HG03460 (cell line): Measurements from ENCODE around the gene DDX4.
"Not testable (repeated sequence)": the region's sequence is repeated elsewhere in the genome, so short reads cannot be mapped to it uniquely, and the experiment has no call there.

Experiments used
- ATAC-seq: cut with Tn5 transposase; IDR thresholded peaks from one replicate; pipeline ENCODE4 v1.9.1; 2021; ENCODE audit not compliant: unreplicated experiment

DDX4 gene

DNA sequence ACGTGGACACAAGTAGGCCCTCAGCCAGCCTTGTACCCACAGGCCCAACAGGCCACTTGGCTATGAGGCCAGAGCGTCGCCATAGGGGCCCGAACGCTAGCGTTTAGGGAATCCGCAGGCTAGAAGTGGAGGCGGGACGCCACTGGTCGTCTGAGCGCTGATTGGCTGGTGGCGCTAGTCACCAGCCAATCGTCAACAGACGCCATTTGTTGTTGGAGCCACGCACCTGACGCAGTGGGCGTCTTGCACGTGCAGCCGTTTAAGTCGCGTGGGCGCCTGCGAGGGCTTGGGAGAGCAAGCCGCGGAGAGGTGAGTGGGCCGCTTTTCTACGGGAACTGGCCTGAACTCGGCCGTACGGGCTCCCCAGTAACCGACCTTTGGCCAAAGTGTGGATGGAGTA, at the start of gene DDX4:
Gene DDX4, plus strand, starts transcription at position 269 of the 400 bp plus-strand sequence. CDS start 903 bp downstream, outside the sequence.
- ATAC-seq = no peak

DNA sequence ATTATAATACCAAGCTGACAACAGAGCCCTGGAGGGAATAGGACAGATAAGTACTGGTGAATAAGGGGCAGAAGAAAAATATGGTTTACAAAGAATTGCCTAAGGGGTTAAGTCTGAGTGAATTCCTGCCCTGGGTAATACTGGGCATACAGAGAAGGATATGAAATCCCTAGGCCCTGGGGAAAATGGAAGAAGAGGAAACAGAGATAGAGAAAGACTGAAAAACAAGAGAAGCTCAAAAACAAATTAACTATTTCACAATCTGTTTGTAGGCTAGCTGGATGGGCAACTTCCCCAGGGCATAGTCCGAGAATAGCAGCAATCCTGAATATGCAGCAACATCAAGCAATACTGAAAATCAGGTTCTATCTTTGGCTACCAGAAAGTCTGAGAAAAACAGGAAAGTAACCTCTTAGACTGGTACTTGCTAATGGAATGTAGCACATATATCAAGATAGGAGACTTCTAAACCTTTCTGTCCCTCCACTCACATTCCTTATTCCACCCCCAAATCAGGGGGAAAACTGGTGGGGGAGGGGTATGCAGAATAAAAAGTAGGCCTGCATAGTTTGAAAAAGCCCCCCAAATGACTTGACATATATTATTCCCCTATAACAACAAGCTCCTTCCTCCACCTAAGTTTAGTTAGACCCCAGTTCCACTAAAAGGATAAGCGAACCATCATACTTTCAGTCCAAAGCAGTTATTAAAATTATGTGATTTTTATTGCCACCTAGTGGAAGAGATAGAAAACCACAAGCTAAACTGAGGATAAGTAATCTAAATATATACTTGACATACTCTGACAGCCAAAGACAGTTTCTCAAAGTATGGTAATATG, 46.4 kb upstream of the DDX4 start:
- ATAC-seq = no peak

DNA sequence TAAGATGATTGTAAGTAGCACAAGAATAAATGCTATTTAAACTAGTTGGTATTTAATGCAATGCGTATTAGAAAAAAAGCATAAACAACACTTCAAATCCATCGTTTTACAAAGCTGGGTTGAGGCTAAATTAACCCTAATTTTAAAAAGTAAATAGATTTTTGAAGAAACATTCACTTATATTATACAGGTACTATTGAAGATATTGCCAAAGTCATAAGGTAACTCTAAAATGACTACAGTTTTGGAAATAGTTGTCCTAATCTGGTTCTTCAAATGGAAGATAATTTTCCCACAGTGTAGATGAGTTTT, 45.8 kb upstream of the DDX4 start:
- ATAC-seq = no peak

DNA sequence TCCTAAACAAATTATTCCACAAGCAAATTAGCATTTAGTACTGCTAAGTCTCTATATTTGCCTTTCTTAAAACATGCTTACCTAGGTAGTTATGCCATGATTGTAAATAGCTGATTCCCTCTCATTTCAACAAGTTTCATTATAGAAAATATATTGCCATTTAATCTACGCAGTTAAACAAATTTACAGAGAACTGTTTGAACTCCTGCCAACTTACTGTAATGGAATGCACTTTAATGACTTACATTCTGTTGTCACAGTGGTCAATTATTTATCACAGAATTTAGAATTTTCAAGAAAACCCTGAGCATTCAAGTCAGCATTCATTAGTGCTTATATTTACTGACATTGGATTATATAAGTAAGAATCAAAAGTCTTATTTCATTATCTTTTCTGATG, 45.4 kb upstream of the DDX4 start:
- ATAC-seq = no peak

DNA sequence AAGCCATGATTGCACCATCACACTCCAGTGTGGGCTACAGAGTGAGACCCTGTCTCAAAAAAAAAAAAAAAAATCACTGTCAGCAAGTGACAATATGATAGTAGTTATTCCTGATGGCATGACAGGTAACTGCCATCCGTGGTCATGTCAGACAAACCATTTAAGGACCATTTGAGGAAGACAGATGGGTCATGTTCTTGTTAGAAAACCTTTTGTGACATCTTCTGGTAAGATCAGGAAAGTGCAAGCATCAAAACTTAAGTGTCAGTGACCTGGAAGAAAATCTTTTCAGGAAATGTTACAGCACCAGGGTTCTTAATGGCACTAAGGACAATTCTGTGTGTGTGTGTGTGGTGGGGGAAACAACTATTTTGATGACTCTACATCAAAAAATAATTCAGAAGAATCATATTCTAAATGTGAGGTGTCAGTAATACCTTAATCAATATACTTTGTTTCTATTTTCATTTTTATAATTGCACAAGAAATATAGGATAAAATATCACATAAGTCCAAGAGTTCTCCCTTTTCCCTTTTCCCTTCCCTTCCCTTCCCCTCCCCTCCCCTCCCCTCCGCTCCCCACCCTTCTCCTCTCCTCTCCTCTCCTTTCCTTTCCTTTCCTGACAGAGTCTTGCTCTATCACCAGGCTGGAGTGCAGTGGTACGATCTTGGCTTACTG, 43.6 kb upstream of the DDX4 start:
- ATAC-seq = no peak

DNA sequence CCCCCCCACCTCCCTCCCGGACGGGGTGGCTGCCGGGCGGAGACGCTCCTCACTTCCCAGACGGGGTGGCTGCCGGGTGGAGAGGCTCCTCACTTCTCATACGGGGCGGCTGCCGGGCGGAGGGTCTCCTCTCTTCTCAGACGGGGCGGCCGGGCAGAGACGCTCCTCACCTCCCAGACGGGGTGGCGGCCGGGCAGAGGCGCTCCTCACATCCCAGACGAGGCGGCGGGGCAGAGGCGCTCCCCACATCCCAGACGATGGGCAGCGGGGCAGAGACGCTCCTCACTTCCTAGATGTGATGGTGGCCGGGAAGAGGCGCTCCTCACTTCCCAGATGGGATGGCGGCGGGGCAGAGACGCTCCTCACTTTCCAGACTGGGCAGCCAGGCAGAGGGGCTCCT, 41.2 kb upstream of the DDX4 start:
- ATAC-seq = not testable (repeated sequence)

DNA sequence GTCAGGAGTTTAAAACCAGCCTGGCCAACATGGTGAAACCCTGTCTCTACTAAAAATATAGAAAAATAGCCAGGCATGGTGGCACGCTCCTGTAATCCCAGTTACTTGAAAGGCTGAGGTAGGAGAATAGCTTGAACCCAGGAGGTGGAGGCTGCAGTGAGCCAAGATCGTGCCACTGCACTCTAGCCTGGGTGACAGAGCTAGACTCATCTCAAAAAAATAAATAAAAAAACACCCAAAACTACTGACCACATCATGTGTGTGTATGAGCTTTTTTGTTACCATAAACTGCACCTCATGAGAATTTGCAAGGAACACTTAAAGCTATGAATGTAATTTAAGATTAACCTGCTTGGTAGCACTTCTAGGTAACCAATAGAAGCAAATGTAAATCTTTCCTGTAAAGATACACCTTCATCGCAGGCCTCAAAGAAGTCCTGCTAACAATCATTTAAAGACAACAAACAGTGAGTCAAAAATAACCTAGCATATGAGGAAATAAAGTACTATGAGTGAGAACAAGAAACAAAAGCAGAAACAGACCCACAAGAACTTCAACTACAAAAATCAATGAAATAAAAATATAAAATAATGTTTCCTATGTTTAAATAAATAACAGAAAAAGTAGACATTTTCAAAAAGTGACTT, 38.7 kb upstream of the DDX4 start:
- ATAC-seq = peak; percentile 52

DNA sequence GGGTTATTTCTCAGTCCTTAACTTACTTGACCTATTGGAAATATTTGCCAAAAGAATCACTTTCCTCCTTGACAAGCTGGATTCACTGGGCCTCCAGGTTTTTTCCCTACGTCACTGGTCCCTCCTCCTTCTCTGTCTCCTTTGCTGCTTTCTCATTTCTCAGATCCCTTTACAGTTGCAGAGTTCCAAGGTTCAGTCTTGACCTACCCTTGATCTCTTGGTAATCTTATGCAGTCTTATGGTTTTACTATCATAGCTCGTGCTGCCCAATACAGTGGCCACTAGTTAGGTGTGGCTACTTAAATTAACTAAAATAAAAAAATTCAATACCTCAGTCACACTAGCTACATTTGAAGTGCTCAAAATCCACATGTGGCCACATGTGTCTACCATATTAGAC, 37.1 kb upstream of the DDX4 start:
- no peak for ATAC-seq

DNA sequence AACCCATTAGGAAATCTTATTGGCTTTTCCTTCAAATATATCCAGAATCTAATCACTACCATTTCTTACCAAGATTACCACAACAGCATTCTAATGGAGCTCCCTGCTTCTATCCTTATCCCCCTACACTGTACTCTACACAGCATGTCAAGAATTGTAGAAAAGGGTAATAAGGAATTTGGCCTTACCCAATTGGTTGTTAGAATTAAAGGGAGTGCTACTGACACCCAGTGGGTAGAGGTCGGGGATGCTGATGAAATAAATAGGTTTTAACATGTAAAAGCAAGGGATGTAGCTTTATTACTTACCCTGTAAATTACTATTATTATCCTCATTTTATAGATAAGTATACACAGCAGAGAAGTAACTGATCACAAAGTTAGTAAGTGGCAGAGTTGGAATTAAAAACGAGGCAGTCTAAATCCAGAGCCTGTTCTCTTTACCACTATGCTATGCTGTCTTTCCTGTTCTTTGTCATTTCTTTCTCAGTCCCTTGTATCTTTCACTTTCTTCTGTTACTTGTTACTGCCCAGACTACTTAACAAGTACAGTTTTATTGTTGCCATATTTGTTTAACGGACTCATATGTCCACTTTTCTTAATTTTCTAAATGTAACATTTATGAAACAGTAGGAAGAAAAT, 36.3 kb upstream of the DDX4 start:
- no peak for ATAC-seq

DNA sequence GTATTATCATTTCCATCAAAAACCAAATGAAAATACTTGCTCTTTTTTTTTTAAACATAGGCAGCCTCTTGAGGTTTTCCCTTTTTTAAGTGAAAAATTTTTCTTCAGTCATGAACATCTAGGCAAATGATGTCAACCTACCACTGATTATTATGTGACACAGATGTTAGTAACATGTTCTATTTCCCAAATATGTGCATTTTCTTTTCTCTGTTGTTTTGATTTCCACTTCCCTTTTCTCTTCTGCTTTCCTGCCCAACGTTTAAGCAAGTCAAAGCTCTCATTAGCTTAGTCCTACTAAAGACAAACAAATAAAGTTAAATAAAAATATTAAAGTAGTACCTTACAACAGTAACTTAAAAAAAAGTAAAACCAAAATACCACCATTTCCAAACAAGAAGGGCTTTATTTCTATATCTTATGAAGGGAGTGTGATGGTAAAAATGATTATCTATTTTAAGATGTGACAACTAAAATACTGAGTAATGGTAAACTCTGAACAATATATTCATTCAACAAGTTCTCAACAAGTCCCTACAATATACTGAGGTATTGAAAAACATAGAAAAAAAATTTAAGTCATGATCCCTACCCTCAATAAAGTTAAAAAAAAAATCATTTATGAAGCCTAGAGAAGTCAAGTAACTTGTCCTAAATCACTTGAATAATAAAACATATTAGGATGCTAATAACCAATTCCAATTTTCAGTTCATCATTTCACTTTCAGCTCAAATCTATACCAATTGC, 35.1 kb upstream of the DDX4 start:
- no peak for ATAC-seq

DNA sequence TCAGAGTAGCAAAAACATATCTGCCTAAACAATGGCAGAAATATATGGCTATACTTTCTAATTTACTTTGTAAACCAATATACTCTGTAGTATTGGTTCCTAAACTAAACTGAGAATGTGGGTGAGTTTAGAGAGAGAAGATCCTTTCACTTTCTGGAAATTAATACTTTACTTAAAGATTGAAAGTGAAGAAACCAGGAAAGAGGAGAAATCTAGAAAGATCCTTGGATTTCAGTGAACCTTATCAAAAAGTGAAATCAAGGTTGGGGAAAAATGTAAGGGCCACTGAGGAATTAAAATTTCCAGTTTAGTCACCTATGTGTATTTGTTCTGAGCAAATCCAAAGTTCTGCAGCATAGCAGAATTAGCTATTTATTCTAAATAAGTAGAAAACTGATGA, 31.6 kb upstream of the DDX4 start:
- no peak for ATAC-seq

DNA sequence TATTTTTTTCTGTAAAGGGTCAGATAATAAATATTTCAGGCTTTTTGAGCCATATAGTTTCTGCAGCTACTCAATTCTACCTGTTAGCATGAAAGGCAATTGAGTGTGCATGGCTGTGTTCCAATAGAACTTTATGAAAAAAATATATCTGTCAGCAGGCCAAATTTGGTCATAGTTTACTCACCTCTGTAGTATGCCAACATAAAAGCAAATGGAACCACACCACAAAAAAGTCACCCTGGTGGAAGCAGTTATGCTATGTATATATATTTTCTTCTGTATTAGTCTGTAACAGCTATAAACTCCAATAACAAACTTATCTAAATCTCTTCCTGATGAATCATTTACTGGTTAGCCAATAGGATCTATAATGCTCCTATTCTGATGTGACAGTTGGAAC, 29.1 kb upstream of the DDX4 start:
- ATAC-seq = no peak

DNA sequence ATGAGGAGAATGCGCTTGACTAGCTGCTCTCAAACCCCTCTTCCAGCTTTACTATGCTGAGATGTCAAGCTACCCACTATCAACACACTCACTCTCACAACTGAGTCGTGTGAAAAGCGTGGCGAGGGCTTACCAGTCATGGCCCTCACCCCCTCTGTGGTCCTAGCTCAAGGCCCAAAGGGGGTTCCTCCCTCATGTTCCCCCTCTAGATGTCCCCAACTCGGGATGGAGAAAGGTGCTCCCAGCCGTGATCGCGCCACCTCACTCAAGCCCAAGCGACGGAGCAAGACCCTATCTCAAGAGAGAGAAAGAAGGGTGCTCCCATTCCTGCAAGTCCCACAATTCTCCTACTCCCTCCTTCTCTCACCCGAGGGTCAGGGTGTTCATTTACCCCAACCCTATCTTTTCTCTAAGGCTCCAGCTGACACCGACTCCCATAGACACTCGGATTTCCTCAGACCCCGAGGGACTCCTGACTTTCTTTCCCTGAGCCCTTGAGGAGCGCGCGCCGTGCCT, 26.3 kb upstream of the DDX4 start:
- ATAC-seq = no peak

DNA sequence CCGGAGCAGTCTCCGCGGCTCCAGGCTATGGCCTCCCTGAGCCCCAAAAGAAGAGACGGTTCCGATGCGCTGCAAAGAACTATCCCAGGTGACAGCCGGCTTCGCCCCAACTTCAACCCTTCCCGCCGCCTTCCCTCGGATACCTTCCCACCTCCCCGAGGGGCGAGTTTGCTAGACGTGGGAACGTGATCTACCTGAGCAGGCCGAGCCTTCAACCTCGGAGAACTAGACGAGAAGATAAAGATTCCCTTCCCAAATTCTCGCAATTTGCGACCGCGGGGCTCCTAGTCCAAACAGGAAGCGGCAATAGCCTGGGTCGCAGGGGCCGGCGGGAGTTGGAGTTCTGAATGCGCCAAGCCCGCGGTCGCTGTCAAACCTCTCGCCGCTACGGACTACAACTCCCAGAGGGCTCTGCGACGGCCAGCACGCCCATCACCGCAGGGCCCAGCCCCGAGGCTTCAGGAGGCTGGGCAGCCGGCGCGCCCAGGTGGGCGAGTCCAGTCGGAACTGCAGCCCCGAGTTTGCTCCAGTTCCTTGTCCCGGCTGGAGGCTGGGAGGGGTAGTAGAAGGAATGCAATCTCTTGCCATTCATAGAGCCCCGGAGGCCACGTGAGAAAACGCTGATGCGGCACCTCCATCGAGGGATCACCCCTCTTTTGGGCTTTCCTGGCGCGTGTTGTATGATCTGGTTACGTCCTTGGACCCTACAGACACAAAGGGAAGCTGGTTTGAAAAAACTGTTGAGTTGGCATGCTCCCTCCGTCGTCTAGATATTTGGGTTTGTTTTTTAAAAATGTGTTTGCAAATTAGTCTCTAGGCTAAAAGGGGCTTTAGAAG, 25.6 kb upstream of the DDX4 start, which contains the start of gene SLC38A9:
Gene SLC38A9, minus strand, starts transcription at position 302 of the 837 bp plus-strand sequence. CDS start 14,366 bp downstream, outside the sequence.
- peak; percentile 100 for ATAC-seq

DNA sequence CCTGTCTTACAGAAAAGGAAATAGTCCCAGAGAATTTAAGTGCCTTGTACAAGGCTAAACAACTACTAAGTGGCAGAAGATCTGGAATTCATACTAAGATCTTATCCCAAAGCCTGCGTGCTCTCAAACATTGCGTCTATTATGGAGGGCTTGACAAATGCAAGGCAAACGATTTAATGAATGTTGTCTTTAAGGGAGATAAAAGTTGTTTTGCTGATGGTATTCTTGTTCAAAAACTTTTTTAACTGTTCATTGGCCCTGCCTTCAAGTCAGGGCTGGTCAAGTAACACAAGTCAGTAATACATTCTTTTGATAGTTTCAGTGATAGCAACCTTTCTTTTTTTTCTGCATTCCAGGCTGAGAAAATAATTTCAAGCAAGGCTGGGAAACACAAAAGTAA, 24.0 kb upstream of the DDX4 start:
- ATAC-seq = no peak

DNA sequence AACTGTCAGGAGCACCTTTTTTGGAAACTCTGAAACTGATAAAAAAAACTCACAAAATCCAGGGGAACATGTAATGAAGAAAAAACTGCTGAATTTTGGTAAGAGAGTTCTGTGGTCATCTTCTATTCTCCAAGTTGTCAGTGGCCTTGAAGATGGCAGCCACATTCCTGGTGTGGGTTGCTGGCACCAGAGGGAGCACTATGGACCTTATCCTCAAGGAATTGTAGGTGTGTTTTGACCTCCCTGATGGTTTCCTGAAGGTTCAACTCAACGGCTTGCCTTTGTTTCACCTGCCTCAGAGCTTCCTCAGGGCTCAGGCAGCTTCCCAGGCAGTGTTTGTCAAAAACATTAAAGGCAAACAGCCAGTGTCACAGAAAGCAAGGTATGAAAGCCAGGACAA, 23.5 kb upstream of the DDX4 start:
- ATAC-seq = no peak

DNA sequence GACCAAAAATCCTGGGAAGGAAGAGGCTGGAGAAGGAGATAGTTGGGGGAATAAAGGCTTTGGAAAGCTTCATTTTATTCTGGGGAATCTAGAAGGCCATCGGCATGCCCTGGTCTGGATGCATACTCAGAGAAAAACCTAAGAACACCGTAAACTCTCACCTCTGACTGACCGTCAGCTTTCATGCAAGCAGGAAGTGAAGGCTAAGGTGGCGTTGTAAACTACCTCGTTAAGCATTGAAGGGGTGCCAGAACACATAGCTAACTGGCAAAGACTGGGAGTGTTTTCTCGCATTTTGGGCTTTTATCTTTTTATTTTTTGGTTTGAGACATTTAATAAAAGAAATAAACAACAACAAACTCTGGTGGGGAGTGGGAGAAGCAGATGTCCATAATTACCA, 23.1 kb upstream of the DDX4 start:
- no peak for ATAC-seq

DNA sequence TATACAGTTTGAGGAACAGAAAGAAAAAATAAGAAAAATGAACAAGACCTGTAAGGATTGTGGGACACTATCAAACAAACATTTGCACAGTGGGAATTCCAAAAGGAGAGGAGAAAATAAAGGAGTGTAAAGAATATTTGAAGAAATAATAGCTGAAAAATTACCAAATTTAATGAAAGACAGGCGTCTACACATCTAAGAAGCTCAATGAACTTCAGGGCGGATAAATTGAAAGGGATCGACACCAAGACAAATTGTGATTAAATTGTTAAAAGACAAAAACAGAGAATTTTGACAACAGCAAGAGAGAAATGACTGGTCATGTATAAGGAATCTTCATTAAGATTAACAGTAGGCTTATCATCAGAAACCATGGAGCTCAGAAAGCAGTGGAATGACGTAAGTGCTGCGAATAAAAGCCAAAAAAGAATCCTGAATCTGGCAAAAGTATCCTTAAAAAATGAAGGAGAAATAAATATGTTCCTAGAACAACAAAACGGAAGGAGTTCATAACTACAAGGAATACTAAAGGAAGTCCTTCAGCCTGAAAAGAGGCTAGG, 22.3 kb upstream of the DDX4 start:
- no peak for ATAC-seq

DNA sequence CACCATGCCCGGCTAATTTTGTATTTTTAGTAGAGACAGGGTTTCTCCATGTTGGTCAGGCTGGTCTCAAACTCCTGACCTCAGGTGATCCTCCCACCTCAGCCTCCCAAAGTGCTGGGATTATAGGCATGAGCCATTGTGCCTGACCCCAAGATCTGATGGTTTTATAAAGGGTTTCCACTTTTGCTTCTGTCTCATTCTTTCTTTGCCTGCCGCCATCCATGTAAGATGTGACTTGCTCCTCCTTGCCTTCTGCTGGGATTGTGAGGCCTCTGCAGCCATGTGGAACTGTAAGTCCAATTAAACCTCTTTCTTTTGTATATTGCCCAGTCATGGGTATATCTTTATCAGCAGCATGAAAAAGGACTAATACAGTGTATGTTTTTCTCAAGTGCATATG, 18.8 kb upstream of the DDX4 start:
- not testable (repeated sequence) for ATAC-seq
